Mammary epithelial cell (primary cell): ENCODE data around the gene ASB18.

Source experiments
- EZH2 ChIP-seq: IDR thresholded peaks from 2 replicates; pipeline ENCODE4 v1.6.1; 2012; ENCODE audit warnings: low read length, inconsistent platforms, borderline replicate concordance
- TF ChIP-seq, protein P1 (sequence below), 2 donors: IDR thresholded peaks in 1 of 2; conservative IDR thresholded peaks in 1 of 2; 2 replicates each; pipeline ENCODE4 v1.5.1; 2011 to 2012; ENCODE audit warnings: inconsistent platforms in 2 of 2, low read length in 2 of 2, mild to moderate bottlenecking in 2 of 2, control low read depth in 1 of 2, low read depth in 1 of 2; ENCODE audit not compliant: insufficient read depth in 1 of 2; ENCODE audit errors: extremely low read depth in 1 of 2

DNA sequence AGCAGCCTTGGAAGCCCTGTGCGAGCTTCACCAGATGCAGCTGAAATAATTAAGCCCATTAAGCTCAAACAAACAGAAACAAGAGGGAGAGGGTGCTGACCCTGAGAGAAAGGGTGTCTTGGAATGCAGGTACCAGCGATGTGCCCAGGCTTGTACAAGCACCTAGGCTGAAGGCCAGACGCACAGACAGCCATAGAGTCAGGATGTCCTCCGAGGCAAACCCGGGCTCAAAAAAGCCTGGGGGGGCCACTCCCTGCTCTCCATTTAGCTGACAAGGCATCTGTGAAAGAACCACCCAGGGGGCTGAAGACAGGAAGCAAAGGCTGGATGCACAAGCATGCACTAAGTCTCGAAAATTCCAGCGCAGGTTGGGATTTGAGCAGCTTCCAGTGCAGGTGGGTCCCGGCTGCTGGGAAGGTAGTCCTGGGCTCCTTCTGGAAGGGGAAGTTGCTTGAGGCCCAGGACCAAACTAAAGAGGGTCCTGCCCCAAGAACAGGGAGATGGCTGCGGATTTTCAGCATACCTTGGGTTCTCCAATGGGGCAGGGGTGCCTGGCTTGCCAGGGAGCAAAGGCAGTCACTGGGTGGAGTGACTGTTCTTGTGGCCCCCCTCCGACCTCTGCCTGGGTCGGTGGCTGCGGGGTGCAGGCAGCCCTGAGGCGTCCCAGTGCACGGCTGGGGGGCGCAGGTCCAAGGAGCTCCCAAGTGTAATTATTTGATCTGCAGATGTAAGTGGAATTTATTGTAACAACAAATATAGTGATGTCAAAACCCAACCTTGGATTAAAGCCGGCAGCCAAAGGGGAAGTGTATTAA is 102.0 kb downstream of the ASB18 start:
- no peak for TF ChIP-seq EZH2
- TF ChIP-seq, protein P1, sequence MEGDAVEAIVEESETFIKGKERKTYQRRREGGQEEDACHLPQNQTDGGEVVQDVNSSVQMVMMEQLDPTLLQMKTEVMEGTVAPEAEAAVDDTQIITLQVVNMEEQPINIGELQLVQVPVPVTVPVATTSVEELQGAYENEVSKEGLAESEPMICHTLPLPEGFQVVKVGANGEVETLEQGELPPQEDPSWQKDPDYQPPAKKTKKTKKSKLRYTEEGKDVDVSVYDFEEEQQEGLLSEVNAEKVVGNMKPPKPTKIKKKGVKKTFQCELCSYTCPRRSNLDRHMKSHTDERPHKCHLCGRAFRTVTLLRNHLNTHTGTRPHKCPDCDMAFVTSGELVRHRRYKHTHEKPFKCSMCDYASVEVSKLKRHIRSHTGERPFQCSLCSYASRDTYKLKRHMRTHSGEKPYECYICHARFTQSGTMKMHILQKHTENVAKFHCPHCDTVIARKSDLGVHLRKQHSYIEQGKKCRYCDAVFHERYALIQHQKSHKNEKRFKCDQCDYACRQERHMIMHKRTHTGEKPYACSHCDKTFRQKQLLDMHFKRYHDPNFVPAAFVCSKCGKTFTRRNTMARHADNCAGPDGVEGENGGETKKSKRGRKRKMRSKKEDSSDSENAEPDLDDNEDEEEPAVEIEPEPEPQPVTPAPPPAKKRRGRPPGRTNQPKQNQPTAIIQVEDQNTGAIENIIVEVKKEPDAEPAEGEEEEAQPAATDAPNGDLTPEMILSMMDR (conservative IDR thresholded peaks at IDR 0.05 in 1 of 2, IDR thresholded peaks at IDR 0.05 in 1 of 2; ENCODE audit: extremely low read depth in 1 of 2, insufficient read depth in 1 of 2, low read depth in 1 of 2, low read length in 2 of 2) = no peak
